ENCODE results near the gene CGRRF1. TPM values are rescaled to one million over a fixed set of nuclear protein-coding genes. Genes with fewer than 3 reads are reported as not detected.

The CGRRF1 gene
- 7.6 and 12.4 TPM in 2 replicates for total RNA-seq

GRCh38 chr14:54509546-54510501 is at the start of gene CGRRF1:
TSS of gene CGRRF1 (plus strand) at chr14:54509906. CDS start at chr14:54509960, 54 bp downstream.

GRCh38 chr14:54488646-54489317 is 20.9 kb upstream of the CGRRF1 start, which contains the start of gene GMFB:
TSS of gene GMFB (minus strand) at chr14:54488980. CDS start at chr14:54488927, 53 bp downstream.

DNA sequence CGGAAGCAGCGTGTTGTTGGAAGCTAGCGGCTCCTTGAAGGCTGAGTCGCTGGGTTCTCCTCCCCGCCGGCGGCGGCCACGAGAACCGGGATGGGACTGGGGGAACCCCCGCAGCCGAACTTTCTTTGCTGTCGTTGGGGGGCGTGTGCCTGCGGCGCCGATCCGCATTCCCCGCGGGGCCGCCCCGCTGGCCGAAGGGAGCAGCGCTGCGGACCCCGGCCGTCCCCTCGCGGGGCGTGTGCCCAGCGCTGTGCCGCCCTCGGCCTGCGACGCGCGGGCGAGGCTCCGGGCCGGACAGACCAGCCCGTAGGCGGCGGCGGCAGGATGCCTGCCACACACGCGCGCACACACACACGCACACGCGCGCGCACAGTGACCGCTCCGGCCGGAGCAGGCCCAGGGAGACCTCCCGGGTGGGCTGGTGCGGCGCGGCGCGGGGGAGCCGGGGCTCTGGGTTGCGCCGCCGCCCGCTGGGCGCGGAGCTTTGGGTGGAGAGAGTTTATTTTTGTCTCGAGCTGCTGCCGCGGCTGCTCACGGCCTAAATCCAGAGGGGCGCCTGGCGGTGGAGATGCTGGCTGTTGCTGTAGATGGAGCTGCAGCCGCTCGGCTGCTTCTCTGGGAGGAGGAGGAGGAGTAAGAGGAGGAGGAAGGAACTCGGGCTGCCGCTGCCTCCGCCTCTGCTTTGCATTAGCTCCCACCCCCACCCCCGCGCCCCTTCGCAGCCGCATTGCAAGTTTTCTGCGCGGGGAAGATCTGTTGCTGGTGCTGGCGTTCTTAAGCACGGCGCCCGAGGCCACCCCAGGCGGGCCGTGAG is 56.9 kb downstream of the CGRRF1 start, which contains the start of gene SAMD4A:
TSS of gene SAMD4A (plus strand) at position 719 of the 814 bp plus-strand sequence. CDS start 789 bp downstream, outside the sequence.

Other genes starting within 250 kb of the CGRRF1 start
- 126 and 140 TPM in 2 replicates for gene CDKN3, start 112.9 kb upstream of the CGRRF1 start, total RNA-seq
- gene CNIH1, start 68.5 kb upstream of the CGRRF1 start, total RNA-seq: 203 and 252 TPM in 2 replicates
- gene GMFB, start 20.9 kb upstream of the CGRRF1 start, total RNA-seq: 50.5 and 64.6 TPM in 2 replicates
- 12.4 and 14.4 TPM in 2 replicates for gene SAMD4A, start 57.2 kb downstream of the CGRRF1 start, total RNA-seq

Measured in bronchus fibroblast of lung (primary cell).